ENCODE measurements around the gene PGAP1.
"Not testable (repeated sequence)": the region's sequence is repeated elsewhere in the genome, so short reads cannot be mapped to it uniquely, and the experiment has no call there.

Gene PGAP1

DNA sequence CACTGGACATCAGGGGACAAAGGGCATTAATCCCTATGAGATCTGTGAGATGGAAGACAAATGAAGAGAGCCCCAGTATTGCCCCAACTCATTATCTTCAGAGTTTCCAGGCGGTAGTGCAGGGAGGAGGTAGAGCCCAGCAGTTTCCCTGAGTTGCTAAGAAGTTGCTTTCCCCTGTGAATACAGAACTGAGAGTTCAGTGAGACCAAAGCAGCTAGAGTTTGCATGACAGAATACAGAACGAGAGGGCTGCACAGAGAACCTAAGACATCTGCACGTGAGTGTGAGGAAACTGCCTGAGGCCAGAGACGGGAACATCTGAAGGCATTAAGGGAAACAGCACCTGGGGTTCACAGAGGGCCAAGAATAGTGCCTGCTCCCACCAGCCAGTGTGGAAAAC lies 18.1 kb upstream of the PGAP1 start:
- DNase-seq: no peak

DNA sequence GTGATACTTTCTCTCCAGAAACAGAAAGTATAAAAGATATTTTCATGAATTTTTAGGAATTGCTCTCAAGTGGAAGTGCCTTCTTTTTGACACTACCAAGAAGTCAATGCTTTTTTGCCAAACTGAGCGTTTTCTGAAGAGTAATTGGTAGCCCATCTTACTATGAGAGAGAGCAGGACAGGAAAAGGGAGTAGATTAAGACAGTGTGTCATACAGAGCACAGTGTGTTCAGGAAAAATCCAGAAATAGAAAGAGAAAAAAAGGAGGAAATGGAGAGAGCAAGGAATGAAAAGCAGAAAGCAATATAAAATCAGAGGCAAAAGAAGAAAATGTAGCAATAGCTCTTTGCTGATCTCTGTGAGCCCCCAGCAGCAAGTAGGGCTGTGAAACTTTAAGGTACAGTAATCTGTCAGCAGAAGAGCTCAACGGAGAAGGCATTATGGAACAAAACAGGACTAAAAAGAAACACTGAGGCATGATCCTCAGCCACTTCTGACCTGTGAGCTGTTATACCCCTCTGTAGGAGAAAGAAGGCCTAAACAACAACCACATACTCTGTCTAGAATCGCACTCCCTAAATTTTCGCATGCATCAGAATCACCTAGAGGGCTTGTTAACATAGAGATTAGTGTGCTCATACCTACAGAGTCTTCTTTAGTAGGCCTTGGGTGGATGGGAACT lies 15.0 kb upstream of the PGAP1 start:
- no peak for DNase-seq

DNA sequence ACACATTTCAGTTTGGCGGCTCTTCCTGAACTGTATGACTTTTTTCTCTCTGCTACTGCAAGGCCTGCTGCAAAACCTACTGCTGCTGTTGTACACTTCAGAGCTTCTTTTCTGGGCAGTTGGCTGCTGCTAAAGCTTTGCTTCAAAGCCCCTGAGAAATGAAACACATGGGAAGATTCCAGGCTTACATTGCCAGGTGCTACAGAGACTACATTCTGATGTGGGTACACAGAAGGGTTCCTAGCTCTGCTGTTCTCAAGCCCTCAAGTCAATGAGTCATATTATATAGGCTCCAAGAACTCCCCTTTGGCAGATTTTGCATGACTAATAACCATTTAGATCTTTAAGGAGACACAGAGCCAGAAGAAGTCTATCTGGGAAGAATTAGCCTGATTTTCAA lies 12.9 kb upstream of the PGAP1 start:
- DNase-seq: no peak

GRCh38 chr2:196935432-196935831 lies 8.9 kb upstream of the PGAP1 start:
- no peak for DNase-seq

DNA sequence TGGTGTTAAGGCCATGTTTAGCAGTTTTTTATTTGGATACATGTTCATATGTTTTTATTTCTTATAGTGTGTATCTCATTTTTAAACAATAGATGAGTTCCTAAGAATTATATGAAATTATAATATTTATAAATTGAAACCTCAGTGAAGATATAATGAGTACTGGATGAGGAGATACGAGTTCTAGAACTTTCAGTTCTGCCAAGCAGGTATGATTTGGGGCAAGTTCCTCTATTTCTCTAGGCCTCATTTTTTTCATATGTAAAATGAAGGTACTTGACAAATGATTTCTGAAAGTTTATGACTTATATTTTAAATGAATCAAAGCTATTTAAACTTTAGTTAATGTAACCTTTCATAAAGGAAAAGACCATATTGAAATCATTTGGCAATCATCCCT lies 8.2 kb upstream of the PGAP1 start:
- no peak for DNase-seq

DNA sequence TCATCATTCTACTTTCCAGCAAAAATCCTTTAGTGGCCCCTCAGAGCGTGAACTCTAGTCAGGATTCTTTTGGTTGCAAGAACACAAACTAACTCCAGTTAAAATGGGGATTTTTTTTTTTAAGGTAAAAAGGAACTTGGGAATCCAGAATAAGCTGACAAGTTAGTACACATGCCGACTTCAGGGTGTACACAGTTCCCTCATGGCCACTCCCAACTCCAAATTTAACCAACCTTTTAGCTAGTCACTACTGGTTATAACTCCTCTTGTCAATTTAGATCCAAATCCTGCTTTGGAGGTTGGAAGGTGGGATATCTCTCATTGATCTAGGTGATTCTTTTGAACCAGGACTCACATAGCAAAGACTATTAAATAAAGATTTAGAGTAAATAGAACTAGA lies 5.0 kb upstream of the PGAP1 start:
- no peak for DNase-seq

GRCh38 chr2:196927376-196928225 lies 1.1 kb upstream of the PGAP1 start:
- DNase-seq: no peak

GRCh38 chr2:196925768-196926561 lies 542 bp downstream of the PGAP1 start:
- DNase-seq: peak; percentile 37

DNA sequence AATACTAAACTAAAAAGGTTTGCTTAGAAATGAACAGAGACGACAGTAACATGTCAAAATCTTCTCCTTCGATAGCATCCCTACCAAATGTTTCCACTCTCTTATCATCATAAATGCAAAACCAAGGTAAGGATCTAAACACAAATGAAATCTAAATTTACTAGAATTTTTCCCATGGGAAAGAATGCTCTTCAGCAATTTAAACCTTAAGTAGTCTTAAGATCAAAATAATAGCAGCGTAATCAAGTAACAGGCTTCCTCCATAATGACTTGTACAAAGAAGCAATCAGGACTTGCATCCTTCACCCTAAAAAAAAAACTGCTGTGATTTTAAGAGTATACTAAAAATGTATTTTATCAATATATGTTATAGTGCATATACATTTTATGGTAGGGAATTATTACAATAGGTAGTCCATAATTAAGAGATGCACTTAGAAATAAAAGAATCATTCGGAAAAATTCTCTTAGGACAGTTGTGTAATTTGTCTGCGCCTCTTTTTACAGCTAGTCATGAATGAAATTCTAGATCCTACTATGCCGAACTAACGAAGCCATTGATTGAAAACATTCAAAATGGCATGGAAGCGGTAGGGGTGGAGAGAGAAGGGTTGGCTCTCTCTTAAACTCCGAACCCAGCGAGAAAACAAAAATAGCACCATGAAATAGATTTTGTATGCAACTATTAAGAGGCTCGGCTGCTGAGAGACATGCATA lies 1.3 kb downstream of the PGAP1 start:
- DNase-seq: peak; percentile 37

DNA sequence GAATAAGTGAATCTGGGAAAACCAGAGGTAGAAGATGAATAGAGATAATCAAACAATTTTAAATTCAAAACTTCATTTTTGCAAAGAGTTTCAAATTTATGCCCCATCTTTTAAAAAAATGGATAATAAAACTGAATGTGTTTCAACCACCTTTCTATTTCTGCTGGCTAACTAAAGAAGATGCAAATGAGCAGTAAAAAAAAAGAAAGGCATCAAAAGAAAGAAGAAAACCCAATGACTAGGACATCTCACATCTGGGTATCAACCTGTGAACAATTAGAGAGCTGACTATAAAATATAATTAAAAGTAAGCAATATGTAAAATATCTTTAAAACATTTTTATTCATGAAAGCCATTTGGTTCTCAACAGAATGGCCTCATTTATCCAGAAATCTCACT lies 2.5 kb downstream of the PGAP1 start:
- no peak for DNase-seq

GRCh38 chr2:196918927-196919326 lies 7.6 kb downstream of the PGAP1 start:
- no peak for DNase-seq

- DNase-seq: no peak
Observed at GRCh38 chr2:196917802-196918201, 8.7 kb downstream of the PGAP1 start.

DNA sequence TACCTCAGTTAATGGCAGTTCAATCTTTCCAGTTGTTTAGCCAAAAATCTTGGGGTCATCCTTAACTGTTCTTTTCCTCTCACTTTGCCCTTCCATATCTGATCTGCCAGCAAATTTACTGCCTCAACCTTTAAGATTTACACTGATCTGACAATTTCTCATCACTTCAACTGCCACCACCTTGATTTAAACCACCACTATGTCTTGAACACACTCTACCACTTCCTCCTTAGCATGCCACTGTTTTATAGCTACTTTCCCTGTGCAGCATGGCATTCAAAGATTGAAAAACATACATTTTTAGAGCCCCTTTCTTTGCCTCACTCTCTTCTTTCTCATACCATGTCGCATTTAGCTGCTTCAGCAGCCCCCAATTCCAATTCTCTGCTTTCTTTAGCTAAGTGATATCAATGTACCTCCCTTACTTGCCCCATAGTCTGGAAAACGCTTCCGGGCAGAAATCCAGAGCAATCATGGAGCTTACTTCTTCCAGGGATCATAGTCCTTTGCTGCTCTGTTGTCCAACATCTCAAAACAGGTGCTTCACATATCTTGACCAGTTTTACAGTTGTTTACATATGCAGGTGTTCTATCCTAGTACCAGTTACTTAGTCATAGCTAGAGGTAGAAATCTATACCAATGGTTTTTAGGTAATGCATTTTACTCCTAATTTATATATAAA lies 10.9 kb downstream of the PGAP1 start:
- DNase-seq: no peak

DNA sequence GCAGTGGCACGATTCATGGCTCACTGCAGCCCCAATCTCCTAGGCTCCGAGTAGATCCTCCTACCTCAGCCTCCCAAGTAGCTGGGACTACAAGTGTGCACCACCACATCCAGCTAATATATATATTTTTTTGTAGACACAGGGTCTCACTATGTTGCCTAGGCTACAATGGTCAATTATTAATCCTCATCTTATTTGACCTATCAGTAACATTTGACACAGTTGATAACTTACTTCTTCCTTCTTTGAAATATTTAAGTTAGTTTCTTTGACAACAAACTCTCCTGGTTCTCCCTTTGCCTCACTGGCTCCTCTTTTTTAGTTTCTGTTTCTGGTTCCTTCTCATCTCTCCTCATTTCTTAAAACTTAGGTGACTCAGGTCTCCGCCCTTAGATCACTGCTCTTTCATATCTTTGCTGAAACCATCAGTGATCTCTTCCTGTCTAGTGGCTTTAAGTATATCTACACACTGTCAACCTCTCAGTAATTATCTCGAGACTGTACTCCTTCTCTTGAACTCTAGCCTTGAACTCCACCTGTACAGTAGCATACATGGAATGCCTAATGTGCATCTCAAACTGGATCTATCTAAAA lies 11.5 kb downstream of the PGAP1 start:
- DNase-seq: no peak

GRCh38 chr2:196913691-196914090 lies 12.8 kb downstream of the PGAP1 start:
- no peak for DNase-seq

- DNase-seq: not testable (repeated sequence)
Observed at GRCh38 chr2:196905365-196905764, 21.1 kb downstream of the PGAP1 start.

- DNase-seq: no peak
Observed at GRCh38 chr2:196902828-196903227, 23.7 kb downstream of the PGAP1 start.

DNA sequence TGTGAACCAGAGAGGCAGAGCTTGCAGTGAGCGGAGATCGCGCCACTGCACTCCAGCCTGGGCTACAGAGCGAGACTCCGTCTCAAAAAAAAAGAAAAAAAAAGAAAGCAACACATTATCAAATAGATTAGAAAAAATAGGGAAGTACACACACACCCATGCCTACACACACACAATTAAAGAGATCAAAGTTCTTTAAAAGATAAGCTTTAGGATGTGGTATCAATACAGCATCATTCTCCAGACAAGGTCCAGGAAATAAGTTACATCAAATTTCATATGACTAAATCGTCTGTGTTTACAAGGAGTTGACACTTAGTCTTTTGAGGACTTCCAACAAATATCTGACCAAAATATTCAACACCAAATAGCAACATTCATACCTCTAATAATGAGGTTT lies 25.7 kb downstream of the PGAP1 start:
- DNase-seq: no peak

DNA sequence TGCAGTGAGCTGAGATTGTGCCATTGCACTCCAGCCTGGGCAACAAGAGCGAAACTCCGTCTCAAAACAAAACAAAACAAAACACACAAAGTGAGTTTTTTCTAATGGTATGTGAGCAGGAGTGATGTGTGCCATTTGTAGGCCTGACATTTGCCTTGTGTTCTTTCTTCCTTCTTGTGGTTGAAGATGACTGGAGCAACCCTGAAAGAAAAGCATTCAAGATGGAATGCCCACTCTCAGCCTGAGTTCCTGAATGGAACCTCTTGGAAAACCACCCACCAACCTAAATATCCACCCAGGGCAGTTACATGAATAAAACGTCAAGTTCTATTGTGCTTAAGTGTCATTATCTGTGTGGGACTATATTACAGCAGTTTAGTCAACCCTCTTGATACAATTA lies 26.5 kb downstream of the PGAP1 start:
- no peak for DNase-seq

DNA sequence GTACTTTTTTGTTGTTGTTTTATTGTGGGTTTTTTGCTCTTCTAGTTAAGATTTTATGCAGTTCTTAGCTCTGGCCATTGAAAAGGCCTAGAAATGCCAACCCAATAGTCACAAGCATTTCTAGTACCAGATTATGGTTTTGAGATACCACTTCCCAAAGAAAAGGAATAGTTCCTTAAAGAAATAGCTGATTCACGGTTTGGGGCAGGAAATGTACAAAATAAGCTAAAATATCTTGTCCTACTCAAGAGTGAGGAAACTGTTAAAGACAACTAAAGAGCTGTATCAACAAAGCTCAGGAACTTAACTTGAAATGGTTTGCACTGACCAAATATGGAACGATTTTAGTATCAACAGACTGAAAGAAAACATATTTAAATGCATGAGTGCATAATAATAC lies 35.4 kb downstream of the PGAP1 start:
- DNase-seq: no peak

DNA sequence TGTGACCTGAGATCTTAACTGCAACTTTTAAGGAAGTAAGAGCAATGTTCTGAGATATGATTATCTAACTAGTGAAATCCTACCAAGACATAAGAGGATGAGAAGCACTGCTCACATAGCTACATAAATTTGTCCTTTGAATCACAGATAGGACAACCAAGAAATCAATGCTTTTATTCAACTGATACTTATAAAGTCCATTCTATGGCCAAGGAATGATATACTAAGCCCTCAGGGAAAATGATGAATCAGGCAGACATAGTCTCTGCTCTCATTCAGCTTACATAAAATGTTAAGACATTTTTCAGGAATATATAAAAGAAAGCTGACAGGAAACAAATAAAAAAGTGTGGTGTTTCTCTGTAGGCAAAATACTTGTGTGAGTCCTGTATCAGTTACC lies 39.1 kb downstream of the PGAP1 start:
- DNase-seq: no peak

DNA sequence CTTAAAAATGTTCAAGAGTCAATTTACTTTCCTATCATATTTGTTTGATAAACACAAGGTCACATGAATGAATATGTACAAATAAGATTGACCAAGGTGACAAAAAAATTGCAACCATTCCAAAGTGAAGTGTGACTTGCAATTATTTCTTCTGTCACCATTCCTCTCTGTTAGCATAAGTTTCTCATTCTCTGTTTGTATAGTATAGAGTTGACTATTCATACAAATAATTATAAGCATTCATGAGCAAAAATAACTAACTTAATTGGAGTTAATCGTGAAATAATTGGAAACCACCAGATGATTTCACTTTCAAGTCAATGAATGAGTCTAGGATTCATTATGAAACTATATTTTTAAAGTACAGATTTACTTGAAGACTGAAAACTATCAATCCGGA lies 42.1 kb downstream of the PGAP1 start:
- DNase-seq: no peak
